NCI-H1092 treated with DMSO at 0.1 percent for 48 hours (cell line): ENCODE results near the gene SIL1.
"Not testable (repeated sequence)": the region's sequence is repeated elsewhere in the genome, so short reads cannot be mapped to it uniquely, and the experiment has no call there.

Experiments used
- DNase-seq: peaks from one replicate; lab custom pipeline; 2025; lab: John Stamatoyannopoulos, UW

The SIL1 gene

DNA sequence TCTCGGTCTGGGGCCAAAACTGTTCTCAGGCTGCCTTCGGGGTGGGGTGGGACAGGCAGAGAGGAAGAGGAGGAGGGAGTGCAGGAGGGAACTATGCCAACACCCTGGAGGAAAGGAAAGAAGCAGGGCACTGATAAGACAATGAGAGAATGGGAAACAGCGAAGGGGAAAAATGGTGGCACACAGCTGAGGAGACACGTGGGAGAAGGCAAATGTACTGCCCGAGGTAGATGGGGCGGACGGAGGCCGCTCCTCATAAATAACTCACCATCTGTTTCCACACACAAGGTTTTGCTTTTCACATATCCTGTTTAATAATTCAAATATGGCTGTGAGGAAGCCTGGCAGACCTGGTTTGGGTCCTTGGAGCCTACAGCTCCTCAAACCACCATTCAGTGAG, 174.9 kb downstream of the SIL1 start:
- no peak for DNase-seq

GRCh38 chr5:139022528-139022927, 175.6 kb downstream of the SIL1 start:
- DNase-seq, result no peak

DNA sequence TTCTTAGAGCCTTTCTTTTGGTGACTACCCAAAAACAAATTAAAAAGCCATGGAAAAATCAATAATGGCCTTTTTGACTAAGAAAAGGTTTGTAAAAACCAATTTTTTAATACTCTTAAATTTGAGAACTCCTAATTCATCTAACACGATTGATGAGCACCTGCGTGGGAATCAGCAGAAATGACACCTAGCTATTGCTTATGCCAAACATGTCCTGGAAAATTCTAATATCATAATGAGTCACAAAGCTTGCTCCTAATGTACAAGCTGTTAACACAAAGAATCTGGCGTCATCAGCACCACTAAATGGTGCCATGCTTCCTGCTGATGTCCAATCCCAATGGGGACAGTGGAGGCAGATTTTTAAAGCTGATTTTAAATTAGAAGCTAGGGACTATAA, 176.8 kb downstream of the SIL1 start:
- DNase-seq, result no peak

DNA sequence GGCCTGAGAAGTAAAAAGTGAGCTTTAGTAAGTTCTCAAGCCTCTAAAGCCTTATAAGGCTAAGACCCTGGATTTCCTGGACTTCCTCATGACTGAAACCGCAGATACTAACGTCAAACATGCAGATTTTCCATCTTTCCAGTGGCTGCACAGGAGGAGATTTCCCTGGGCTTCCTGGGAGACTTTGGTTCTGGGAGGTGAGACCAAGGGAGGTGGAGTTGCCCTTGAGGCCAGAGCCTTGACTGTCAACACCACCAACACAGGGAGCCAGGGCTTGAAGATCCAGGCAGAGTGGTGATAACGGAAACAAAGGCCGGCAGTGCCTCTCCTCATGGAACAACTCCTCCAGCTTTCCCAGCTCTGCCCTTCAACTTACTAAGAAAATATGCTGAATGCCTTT, 178.3 kb downstream of the SIL1 start:
- DNase-seq, result no peak

GRCh38 chr5:139019211-139019610, 179.0 kb downstream of the SIL1 start:
- DNase-seq, result no peak

GRCh38 chr5:139017624-139018023, 180.5 kb downstream of the SIL1 start:
- DNase-seq, result no peak

DNA sequence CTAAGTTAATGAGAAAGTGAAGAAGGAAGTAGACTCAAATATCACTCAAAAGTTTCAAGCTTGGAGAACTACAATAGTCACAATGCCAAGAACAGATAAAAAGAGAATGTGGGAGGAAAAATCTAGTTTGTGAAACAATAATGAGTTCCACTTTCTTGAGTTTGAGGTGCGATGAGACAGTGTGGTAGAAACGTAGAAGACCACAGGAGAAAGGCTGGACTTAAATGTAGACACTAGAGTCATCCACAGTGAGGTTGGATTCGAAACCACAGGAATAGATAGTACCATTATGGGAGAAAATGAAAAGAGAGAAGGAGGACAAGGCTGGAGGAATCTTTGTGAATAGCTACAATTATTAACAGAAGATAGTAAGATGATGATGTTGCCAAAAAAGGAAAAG, 182.0 kb downstream of the SIL1 start:
- no peak for DNase-seq

GRCh38 chr5:139014726-139015125, 183.4 kb downstream of the SIL1 start:
- DNase-seq, result no peak

- no peak for DNase-seq
Observed at GRCh38 chr5:139012176-139012575, 186.0 kb downstream of the SIL1 start.

GRCh38 chr5:139011156-139011555, 187.0 kb downstream of the SIL1 start:
- not testable (repeated sequence) for DNase-seq

DNA sequence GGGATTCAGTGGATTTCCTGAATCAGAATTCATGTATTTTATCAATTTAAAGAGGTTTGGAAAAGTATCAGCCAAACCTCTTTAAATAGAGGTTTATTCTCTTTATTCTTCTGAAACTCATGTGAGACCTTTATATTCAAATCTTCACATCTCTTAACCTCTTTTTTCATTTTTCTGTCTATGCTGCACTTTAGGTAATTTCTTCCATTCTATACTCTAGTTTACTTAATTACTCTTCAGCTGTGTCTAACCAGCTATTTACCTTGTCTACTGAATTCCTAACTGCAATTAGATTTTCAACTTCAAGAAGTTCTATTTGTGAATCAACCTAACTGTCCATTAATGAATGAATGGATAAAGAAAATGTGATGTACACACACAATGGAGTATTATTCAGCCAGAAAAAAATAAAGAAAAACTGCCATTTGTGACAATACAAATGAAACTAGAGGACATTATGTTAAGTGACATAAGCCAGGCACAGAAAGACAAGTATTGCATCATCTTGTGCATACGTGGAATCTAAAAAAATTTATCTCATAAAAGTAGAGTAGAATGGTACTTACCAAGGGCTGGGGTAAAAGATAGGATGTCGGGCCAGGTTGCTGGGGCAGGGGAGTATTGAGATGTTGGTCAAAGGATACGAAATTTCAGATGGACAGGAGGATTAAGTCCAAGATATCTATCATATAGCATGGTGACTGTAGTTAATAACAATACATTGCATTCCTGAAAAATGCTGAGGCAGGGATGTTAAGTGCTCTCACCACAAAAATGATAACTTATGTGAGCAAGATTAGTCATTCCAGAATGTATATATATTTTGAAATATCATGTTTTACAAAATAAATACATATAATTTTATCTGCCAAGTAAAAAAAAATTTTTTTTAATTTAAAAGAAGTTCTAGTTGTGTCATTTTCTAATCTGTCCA, 193.5 kb downstream of the SIL1 start:
- no peak for DNase-seq

GRCh38 chr5:138999674-139000073, 198.5 kb downstream of the SIL1 start:
- no peak for DNase-seq

DNA sequence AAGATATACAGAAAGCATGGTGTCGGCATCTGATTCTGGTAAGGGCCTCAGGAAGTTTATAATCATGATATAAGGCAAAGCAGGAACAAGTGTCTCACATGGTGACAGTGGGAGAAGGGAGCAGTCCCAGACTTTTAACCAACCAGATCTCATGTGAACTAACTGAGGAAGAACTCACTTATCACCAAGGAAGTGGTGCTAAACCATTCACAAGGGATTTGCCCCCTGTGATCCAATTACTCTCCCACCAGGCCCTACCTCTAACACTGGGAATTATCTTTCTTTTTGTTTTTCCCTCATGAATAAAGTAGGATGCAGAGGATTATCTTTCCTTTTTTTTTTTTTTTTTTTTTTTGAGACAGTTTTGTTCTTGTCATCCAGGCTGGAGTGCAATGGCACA, 199.6 kb downstream of the SIL1 start:
- DNase-seq, result no peak

GRCh38 chr5:138996120-138996519, 202.0 kb downstream of the SIL1 start:
- no peak for DNase-seq

DNA sequence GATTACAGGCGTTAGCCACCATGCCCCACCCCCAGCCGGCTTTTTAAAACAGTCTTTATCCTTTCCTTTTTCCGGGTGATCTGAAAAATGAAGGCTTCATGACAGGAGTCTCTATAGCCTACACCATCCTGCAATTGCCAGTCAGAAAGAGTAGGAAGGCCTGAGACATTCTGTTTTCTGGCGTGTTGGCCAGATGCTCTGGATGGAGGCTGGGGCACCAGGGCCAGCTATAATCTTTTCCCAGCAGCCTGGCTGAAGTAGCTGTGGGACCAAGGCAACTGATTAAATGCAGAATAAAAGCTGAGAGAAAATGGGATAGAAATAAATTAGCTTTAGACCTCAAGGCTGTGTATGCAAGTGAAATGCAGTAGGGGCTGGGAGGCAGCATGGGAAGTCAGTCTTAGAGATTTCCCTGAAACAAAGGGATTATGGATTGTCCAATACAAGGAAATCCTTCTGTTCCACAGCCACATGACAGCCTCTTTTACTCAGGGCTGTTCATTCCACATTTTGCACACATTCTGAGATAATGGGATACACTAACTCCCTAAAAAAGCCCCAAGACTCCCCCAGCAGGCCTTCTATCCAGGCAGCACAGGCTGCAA, 207.1 kb downstream of the SIL1 start:
- no peak for DNase-seq

DNA sequence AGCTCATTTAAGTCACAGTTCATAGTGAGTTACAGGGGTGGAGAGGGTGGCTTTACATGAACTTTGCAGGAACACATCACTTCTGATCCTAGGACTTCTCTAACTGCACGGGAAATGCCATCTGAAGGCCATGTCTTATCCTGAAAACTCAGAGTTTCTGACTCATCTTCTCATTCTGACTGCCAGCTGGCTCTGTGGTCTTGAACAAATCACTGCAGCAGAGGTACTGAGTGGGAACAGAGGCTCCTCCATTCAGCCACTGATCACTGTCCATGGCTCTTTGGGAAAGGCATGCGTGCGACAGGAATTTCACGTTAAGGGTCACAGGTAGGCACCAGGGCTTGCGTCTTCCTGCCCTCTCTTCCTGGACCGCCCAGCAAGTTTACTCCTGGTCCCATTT, 208.4 kb downstream of the SIL1 start:
- no peak for DNase-seq

- no peak for DNase-seq
Observed at GRCh38 chr5:138986186-138986800, 211.9 kb downstream of the SIL1 start.

DNA sequence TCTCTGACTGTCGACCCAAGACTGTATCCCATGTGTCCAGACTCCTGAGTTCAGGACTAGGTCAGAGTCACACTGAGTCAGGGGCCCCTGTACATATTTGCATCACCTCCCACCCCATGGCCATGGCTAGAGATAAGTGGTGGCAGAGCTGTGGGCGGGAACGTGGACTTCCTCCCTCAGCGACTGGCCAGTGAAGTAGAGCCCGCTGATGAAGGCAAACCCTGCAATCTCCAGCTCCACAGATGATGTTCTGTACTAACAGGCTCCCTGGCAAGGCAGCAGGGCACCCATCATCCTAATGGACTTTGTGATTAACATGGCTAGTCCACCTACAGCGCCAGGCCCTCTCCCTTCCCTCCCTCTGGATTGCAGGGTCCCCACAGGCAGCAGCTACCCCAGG, 212.5 kb downstream of the SIL1 start:
- no peak for DNase-seq

- DNase-seq, result no peak
Observed at GRCh38 chr5:138985256-138985655, 212.9 kb downstream of the SIL1 start.

DNA sequence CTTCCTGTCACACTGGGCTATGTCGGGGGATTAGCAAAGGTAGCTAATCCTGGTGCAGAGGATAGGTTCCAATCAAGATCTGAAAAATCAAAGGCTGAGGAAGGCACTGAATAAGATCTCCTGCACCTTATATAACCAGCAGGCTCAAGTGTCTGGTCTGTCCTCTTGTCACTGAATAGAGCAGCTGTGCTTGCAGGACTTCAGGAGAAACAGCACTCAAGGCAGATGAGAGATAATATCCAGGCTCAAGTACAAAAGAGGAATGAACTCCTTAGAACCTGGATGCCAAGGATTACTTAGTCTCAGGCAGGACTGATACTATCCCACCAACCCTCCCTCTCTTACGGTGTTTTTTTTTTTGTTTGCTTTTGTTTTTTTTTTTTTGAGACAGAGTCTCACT, 214.2 kb downstream of the SIL1 start:
- DNase-seq, result no peak

- DNase-seq, result no peak
Observed at GRCh38 chr5:138981586-138981985, 216.6 kb downstream of the SIL1 start.

GRCh38 chr5:138981131-138981530, 217.0 kb downstream of the SIL1 start:
- no peak for DNase-seq

GRCh38 chr5:138980441-138980840, 217.7 kb downstream of the SIL1 start:
- no peak for DNase-seq
